ENCODE results near the gene CACHD1. TPM values are rescaled to one million over a fixed set of nuclear protein-coding genes. Genes with fewer than 3 reads are reported as not detected.

Gene CACHD1
- total RNA-seq, 1 experiment from 2014 or later: 3.9 TPM

DNA sequence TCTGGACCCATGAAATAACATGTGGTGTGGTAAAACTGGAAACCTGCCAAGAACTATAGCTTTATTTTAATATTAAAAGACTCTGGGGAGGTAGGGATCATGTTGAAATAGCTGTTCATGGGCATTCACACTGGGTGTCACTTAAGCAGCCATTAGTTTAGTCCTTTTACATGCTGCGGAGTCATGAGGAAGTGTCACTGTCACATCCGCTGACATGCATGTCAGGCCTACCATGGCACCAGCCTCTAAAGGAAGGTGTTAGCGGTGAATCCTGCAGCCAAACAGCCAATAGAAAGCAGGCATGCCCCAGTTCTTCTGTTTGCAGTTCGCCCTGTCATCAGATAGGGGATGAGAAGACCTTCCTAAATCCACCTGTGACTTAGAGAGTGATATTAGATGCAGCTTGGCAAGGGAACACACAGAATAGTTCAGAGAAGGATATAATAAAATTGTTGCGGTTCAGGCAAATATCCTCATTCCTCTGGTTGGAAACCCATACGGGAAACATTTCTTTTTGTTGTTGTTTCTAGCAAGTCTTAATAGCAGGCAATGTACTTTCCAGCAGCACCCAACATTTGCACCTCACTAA is 100.4 kb downstream of the CACHD1 start:
- Mint-ChIP-seq H3K9me3 (ENCODE audit: unreplicated experiment) (no peaks in the 10 kb centered on the region), H3K27me3 (ENCODE audit: insufficient read depth, unreplicated experiment) (no peaks in the 10 kb centered on the region), H3K4me3 (ENCODE audit: unreplicated experiment) (no peak overlapping the region), H3K36me3 (ENCODE audit: insufficient read depth, unreplicated experiment) (peaks cover 7% of the 10 kb centered on the region), H3K4me1 (ENCODE audit: insufficient read depth, unreplicated experiment) (peaks cover 12% of the 10 kb centered on the region), H3K27ac (ENCODE audit: low read depth, unreplicated experiment) (no peak overlapping the region)
- DNase-seq (ENCODE audit: unreplicated experiment): no peak
- no TSS peak for BruUV-seq (replicated peaks)
- POLR2A ChIA-PET: no interaction called here
- CTCF ChIA-PET: no interaction called here
- intact Hi-C loops (cut with micrococcal nuclease): no loop called here
- TF ChIP-seq, protein P1, sequence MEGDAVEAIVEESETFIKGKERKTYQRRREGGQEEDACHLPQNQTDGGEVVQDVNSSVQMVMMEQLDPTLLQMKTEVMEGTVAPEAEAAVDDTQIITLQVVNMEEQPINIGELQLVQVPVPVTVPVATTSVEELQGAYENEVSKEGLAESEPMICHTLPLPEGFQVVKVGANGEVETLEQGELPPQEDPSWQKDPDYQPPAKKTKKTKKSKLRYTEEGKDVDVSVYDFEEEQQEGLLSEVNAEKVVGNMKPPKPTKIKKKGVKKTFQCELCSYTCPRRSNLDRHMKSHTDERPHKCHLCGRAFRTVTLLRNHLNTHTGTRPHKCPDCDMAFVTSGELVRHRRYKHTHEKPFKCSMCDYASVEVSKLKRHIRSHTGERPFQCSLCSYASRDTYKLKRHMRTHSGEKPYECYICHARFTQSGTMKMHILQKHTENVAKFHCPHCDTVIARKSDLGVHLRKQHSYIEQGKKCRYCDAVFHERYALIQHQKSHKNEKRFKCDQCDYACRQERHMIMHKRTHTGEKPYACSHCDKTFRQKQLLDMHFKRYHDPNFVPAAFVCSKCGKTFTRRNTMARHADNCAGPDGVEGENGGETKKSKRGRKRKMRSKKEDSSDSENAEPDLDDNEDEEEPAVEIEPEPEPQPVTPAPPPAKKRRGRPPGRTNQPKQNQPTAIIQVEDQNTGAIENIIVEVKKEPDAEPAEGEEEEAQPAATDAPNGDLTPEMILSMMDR (IDR thresholded peaks at IDR 0.05; ENCODE audit: unreplicated experiment): no peak

DNA sequence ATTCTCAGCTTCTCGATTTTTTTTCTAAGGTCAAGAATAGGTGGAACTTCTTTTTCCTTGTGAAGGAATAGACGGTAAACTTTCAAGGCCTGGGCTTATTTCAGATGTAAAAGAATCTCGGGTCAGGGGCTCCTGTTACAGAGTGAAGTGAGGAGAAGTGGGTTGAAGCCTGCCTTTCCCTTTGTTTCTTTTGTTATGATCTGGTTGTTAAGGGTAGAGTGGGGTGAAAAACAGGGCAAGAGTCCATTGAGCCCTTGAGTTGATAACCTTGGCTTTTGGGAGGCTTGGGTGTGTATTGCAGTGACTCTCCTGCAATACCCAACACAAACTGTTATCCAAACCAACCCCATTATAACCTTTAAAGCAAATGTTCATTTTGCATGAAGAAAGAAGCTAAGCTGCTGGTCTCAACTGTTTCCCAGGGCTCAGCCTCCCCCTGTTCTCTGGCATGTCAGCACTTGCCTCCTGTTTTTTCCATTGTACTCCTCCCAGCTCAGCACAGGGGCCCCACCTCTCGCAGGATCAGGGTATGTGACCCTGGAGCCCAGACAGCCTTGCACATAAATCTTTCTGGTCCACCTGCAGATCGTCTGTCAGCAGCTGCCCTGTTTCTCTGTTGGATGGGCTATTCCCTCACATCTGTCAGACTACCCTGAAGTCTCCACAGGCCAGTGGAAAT is 102.4 kb downstream of the CACHD1 start:
- no TSS peak for BruUV-seq (replicated peaks)
- H3K4me1 Mint-ChIP-seq (ENCODE audit: insufficient read depth, unreplicated experiment): peaks cover 11% of the 10 kb centered on the region
- peak overlapping the region; percentile 37 for H3K27ac Mint-ChIP-seq (ENCODE audit: low read depth, unreplicated experiment)
- no peaks in the 10 kb centered on the region for H3K9me3 Mint-ChIP-seq (ENCODE audit: unreplicated experiment)
- ChIA-PET CTCF (interaction anchor here (0.5 kb wide), 1 partner anchor 16 kb away, joined by 3 read pairs; no protein-coding TSS in a partner anchor), POLR2A (no interaction called here)
- H3K36me3 Mint-ChIP-seq (ENCODE audit: insufficient read depth, unreplicated experiment): peaks cover 7% of the 10 kb centered on the region
- H3K27me3 Mint-ChIP-seq (ENCODE audit: insufficient read depth, unreplicated experiment): no peaks in the 10 kb centered on the region
- peak; percentile 23 for DNase-seq (ENCODE audit: unreplicated experiment)
- no peak overlapping the region for H3K4me3 Mint-ChIP-seq (ENCODE audit: unreplicated experiment)
- TF ChIP-seq, protein P1 (IDR thresholded peaks at IDR 0.05; ENCODE audit: unreplicated experiment): no peak
- intact Hi-C loops (cut with micrococcal nuclease): no loop called here

- H3K9me3 Mint-ChIP-seq (ENCODE audit: unreplicated experiment): no peaks in the 10 kb centered on the region
- H3K36me3 Mint-ChIP-seq (ENCODE audit: insufficient read depth, unreplicated experiment): peaks cover 7% of the 10 kb centered on the region
- intact Hi-C loops (cut with micrococcal nuclease): no loop called here
- H3K27me3 Mint-ChIP-seq (ENCODE audit: insufficient read depth, unreplicated experiment): no peaks in the 10 kb centered on the region
- TF ChIP-seq, protein P1 (IDR thresholded peaks at IDR 0.05; ENCODE audit: unreplicated experiment): no peak
- H3K4me1 Mint-ChIP-seq (ENCODE audit: insufficient read depth, unreplicated experiment): peaks cover 11% of the 10 kb centered on the region
- H3K27ac Mint-ChIP-seq (ENCODE audit: low read depth, unreplicated experiment): no peak overlapping the region
- no peak for DNase-seq (ENCODE audit: unreplicated experiment)
- no peak overlapping the region for H3K4me3 Mint-ChIP-seq (ENCODE audit: unreplicated experiment)
- no TSS peak for BruUV-seq (replicated peaks)
- POLR2A ChIA-PET: interaction anchor here (0.6 to 1.6 kb wide), 4 partner anchors 10 to 1823 kb away, joined by 3 to 6 read pairs (median 5); no protein-coding TSS in a partner anchor
- CTCF ChIA-PET: no interaction called here
Observed at GRCh38 chr1:64574301-64574700, 104.4 kb downstream of the CACHD1 start.

- BruUV-seq (replicated peaks): no TSS peak
- Mint-ChIP-seq H3K4me1 (ENCODE audit: insufficient read depth, unreplicated experiment) (peaks cover 11% of the 10 kb centered on the region), H3K27me3 (ENCODE audit: insufficient read depth, unreplicated experiment) (no peaks in the 10 kb centered on the region)
Observed at GRCh38 chr1:64575881-64576676, 106.2 kb downstream of the CACHD1 start.

More at GRCh38 chr1:64575881-64576676, 106.2 kb downstream of the CACHD1 start:
- POLR2A ChIA-PET: interaction anchor here (1.7 kb wide), 1 partner anchor 7 kb away, joined by 3 read pairs; no protein-coding TSS in a partner anchor
- Mint-ChIP-seq H3K9me3 (ENCODE audit: unreplicated experiment) (no peaks in the 10 kb centered on the region), H3K4me3 (ENCODE audit: unreplicated experiment) (no peak overlapping the region), H3K27ac (ENCODE audit: low read depth, unreplicated experiment) (no peak overlapping the region), H3K36me3 (ENCODE audit: insufficient read depth, unreplicated experiment) (peaks cover 7% of the 10 kb centered on the region)
- TF ChIP-seq, protein P1 (IDR thresholded peaks at IDR 0.05; ENCODE audit: unreplicated experiment): no peak
- DNase-seq (ENCODE audit: unreplicated experiment): no peak
- CTCF ChIA-PET: interaction anchor here (0.6 kb wide), 1 partner anchor 101 kb away, joined by 5 read pairs; no protein-coding TSS in a partner anchor
- intact Hi-C loops (cut with micrococcal nuclease): no loop called here
